ENCODE data around the gene LRRC4C. TPM values are rescaled to one million over a fixed set of nuclear protein-coding genes. Genes with fewer than 3 reads are reported as not detected.

Gene LRRC4C
- total RNA-seq, 1 experiment from 2014 or later, result 0.13 TPM

- H3K36me3 Mint-ChIP-seq (ENCODE audit: insufficient read depth in 1 of 3, low read depth in 3 of 3), result no peaks in the 10 kb centered on the region
- no peaks in the 10 kb centered on the region for H3K27me3 ChIP-seq (ENCODE audit: insufficient read depth, low read length)
- no peak overlapping the region for H3K18ac ChIP-seq (ENCODE audit: insufficient read length, low read depth, low read length)
- no peaks in the 10 kb centered on the region for H3K4me1 ChIP-seq (ENCODE audit: insufficient read depth, low read length)
- H3K4me3 Mint-ChIP-seq, result no peak overlapping the region
- no peak overlapping the region for H3K14ac ChIP-seq (ENCODE audit: insufficient read depth, low read length)
- TF ChIP-seq CTCF (conservative IDR thresholded peaks at IDR 0.05), result no peak
- H2BK120ac ChIP-seq (ENCODE audit: low read depth, low read length, poor library complexity, severe bottlenecking), result no peak overlapping the region
- WGBS (ENCODE audit: extremely low coverage, insufficient read length, low lambda C conversion rate), result no CpG with 5 or more reads among the region's 1 CpG
- H3K27ac Mint-ChIP-seq, result no peak overlapping the region
- no peaks in the 10 kb centered on the region for H3K79me2 ChIP-seq (ENCODE audit: insufficient read depth, low read length)
- H3K27ac ChIP-seq (ENCODE audit: insufficient read length, low read depth, low read length), result no peak overlapping the region
- no peak overlapping the region for H2AFZ ChIP-seq (ENCODE audit: low read length)
- peaks cover 4% of the 10 kb centered on the region in 2 experiments for H3K4me1 Mint-ChIP-seq
- H3K9me3 Mint-ChIP-seq, result no peaks in the 10 kb centered on the region
- no peaks in the 10 kb centered on the region for H4K20me1 ChIP-seq (ENCODE audit: control insufficient read depth, insufficient read depth, insufficient read length)
- no peak overlapping the region for H3K9ac ChIP-seq (ENCODE audit: extremely low read depth, insufficient read length, low read length)
- no peak overlapping the region for H4K91ac ChIP-seq (ENCODE audit: insufficient read length, low read depth, low read length)
- H3T11ph ChIP-seq (ENCODE audit: low read length), result no peak overlapping the region
- no peak overlapping the region for H3K4me2 ChIP-seq (ENCODE audit: insufficient read depth, insufficient read length, low read length)
- no peak overlapping the region for H3K4ac ChIP-seq (ENCODE audit: low read depth, low read length)
- no peak overlapping the region for H4K8ac ChIP-seq (replicated peaks; ENCODE audit: insufficient read length, low read depth, low read length)
- H4K5ac ChIP-seq (ENCODE audit: insufficient read length, low read depth, low read length), result no peak overlapping the region
- DNase-seq, result no peak
- H2BK20ac ChIP-seq (ENCODE audit: low read depth, low read length, poor library complexity, severe bottlenecking), result no peak overlapping the region
- no peak overlapping the region for H2AK5ac ChIP-seq (ENCODE audit: insufficient read length, low read length)
- H3K79me1 ChIP-seq (ENCODE audit: insufficient read depth, low read depth, low read length, poor library complexity, severe bottlenecking), result no peaks in the 10 kb centered on the region
- H3K56ac ChIP-seq (ENCODE audit: insufficient read length, low read depth, low read length), result no peak overlapping the region
- H2BK12ac ChIP-seq (ENCODE audit: insufficient read length, low read depth, low read length), result no peak overlapping the region
- no peaks in the 10 kb centered on the region for H3K9me3 ChIP-seq (ENCODE audit: control insufficient read depth, low read depth, low read length)
- H3K23me2 ChIP-seq (ENCODE audit: insufficient read length, low read depth, low read length, poor library complexity, severe bottlenecking), result no peaks in the 10 kb centered on the region
- no peak overlapping the region for H3K23ac ChIP-seq (ENCODE audit: insufficient read length, low read depth, low read length)
- H2BK15ac ChIP-seq (ENCODE audit: low read depth, low read length), result no peak overlapping the region
- H2BK5ac ChIP-seq (ENCODE audit: insufficient read length, low read length), result no peak overlapping the region
- no peaks in the 10 kb centered on the region; the same call in none of the 2 replicates for H3K27me3 Mint-ChIP-seq (ENCODE audit: low read depth)
These were observed 1324.5 kb downstream of the LRRC4C start for GRCh38 chr11:40134820-40135570.

Measured in H9 (cell line).